ENCODE data around the gene KLHL18. TPM values are rescaled to one million over a fixed set of nuclear protein-coding genes. Genes with fewer than 3 reads are reported as not detected.
"Not testable (repeated sequence)": the region's sequence is repeated elsewhere in the genome, so short reads cannot be mapped to it uniquely, and the experiment has no call there.

The KLHL18 gene
- polyA plus RNA-seq, 10 donors, result 12.2 to 16.8 (median 14.2) TPM

GRCh38 chr3:47267490-47267824 is 15.3 kb upstream of the KLHL18 start:
- no peak for DNase-seq

DNA sequence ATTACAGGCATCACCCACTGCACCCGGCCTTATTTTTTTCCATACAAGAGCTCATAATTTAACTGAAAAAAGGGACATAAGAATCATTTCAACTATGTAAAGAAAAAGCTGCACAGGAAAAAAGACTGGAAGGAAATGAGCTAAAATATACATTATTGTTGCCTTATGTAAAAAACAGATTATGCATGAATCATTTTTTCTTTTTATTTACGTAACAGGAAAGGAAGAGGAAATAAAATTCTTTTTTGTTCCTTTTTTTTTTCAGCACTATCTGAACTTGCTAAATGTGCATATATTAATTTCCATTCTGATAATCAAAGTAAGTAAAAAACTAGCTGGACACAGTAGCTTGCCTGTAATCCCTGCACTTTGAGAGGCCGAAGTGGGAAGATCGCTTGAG is 12.2 kb upstream of the KLHL18 start:
- DNase-seq, result no peak

GRCh38 chr3:47273564-47273963 is 9.2 kb upstream of the KLHL18 start:
- no peak for DNase-seq

GRCh38 chr3:47274652-47275051 is 8.1 kb upstream of the KLHL18 start:
- no peak for DNase-seq

DNA sequence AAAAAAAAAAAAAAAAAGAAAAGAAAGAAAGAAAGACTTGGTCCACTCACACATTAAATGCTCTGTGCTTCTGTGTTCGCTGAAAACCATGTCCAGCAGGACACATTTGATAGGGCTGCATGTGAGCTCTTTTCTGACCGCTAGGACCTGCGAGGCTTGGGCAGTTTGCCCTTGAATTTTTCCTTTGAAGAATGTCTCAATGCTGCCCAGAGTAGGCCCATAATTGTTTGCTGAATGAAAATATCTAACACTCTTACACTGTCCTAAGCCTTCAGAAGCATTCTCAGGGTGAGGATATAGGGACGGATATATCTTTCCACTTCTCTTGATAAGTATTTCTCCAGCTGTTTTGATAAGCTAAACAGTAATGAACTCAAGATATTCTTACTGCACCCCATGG is 6.2 kb upstream of the KLHL18 start:
- DNase-seq, result no peak

DNA sequence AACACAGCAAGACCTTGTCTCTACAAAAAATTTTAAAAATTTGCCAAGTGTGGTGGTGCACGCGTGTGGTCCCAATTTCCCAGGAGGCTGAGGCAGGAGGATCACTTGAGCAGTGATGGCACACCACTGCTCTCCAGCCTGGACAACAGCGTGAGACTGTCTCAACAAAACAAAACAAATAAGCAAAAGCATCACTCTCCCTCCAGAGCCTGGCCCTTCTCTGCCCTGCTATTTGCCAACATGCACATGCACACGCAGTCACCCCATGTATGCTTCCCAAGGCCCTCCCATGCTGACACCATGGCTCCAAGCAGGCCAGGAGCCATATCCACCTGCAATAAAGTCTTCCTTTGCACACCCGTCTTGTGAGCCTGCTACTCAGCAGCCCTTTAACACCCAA is 2.2 kb upstream of the KLHL18 start:
- DNase-seq, result no peak

GRCh38 chr3:47283193-47283537 is 421 bp downstream of the KLHL18 start:
- DNase-seq, result peak in 1 of 3 donors; percentile 12

- DNase-seq, result peak in 1 of 3 donors; percentile 26
Observed at GRCh38 chr3:47283591-47284364, 1.0 kb downstream of the KLHL18 start.

GRCh38 chr3:47288966-47289910 is 6.5 kb downstream of the KLHL18 start:
- no peak for DNase-seq

DNA sequence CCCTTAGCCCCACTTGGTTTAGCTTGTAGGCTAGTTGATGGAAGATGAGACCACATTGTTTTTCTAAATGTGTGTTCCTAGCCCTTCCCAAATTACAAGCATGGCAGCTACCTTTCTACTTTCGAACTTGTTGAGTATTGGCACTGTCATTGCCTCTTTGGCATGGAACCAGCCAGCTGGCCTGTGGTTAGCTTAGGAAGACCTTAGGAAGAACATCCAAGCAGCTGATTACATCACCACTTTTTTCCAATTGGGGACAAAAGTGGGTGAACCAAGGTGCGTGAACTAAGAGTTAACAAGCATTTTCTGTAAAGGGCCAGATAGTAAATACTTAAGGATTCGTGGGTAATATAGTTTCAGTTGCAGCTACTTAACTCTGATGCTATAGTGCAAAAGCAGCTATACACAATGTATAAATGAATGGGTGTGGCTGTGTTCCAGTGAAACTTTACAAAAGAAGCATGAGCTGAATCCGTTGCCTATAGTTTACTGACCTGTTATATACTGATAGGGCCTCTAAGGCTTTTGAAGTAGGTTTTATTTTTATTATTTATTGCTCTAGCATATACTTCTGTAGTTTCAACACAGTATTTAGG is 8.5 kb downstream of the KLHL18 start:
- DNase-seq, result no peak

GRCh38 chr3:47291754-47292420 is 9.1 kb downstream of the KLHL18 start:
- DNase-seq, result not testable (repeated sequence)

DNA sequence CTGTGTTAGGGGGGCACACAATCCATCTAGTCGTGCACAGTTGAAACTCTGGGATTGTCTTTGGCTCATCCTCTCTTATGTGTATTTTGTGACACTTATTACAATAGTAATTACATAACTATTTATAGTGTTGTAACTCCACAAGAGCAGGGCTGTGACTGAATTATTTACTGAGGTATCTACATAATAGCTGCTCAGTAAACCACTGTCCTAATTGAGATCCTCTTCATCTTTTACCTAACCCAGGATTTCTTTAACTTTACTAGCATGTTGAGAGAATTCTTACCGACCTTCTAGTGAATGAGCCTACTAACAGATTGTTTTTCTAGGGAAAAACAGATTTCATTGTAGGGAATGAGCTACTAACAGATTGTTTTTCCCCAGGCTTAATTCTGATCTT is 11.1 kb downstream of the KLHL18 start:
- DNase-seq, result no peak

DNA sequence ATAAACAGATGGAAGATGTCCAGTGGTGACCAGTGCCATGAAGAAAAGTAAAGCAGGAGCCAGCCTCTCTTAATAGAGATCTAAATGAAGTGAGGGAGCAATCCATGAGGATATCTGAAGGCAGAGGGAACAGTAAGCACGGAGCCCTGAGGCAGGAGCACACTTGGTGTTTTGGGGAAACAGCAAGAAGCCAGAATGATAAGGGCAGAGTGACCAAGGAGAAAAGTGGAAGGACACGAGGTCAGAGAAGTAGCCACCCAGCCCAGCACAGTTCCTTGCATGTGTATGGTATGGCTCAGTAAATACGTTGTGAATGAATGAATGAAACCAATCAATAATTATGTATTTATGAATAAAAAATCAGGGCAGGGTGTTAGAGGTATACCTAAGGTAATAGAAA is 11.6 kb downstream of the KLHL18 start:
- no peak for DNase-seq

GRCh38 chr3:47295322-47295721 is 12.6 kb downstream of the KLHL18 start:
- DNase-seq, result peak in 1 of 3 donors; percentile 50

- DNase-seq, result no peak
Observed at GRCh38 chr3:47295976-47296375, 13.2 kb downstream of the KLHL18 start.

DNA sequence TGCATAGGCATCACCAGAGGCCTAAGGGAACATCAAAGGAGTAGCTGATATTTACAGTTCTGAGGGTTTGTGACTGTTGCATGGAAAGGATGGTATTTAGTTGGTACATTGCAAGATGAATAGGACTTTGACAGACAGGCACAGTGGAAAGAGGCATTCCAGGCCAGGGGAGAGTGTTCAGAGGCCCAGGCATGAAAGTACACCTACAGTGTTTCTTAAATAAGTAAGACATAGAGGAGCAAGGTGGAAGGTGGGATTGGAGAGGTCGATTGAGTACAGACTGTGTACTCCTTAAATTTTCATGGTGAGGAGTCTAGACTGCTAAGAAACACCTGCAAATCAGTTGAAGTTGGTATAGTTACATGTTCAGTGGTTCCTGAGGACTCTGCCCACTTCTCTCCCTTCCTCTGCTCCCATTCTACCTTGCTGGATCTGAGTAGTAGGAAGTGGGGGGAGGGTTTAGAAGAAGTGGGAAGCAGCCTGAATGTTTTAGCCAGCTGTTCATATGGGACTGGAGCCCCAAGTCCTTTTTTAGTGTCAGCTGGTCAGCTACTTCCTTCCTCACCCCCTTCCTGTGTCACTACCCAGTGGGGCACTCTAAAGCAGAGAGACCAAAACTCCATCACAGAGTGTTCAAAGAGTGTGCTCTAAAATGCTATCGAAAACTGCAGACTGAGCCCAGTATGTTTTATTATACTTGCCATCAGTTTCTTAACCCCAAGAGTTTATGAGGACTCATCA is 14.0 kb downstream of the KLHL18 start:
- DNase-seq, result no peak

DNA sequence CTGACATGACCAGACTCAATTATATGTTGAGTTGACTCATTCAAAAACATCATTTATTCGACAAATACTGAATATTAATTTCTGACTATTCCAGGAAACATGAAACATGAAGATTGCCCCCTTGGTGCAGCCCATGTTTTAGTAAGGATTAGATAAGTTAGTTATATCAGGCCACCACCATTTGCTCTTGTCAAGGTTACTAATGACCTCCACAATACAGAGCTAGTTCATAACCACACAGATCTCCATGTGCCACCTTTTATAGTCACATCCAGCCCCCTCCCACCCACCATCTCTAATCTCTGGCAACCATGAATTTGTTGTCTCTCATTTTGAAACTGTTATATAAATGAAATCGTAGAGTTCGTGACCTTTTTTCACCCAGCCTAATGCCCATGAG is 15.7 kb downstream of the KLHL18 start:
- no peak for DNase-seq

DNA sequence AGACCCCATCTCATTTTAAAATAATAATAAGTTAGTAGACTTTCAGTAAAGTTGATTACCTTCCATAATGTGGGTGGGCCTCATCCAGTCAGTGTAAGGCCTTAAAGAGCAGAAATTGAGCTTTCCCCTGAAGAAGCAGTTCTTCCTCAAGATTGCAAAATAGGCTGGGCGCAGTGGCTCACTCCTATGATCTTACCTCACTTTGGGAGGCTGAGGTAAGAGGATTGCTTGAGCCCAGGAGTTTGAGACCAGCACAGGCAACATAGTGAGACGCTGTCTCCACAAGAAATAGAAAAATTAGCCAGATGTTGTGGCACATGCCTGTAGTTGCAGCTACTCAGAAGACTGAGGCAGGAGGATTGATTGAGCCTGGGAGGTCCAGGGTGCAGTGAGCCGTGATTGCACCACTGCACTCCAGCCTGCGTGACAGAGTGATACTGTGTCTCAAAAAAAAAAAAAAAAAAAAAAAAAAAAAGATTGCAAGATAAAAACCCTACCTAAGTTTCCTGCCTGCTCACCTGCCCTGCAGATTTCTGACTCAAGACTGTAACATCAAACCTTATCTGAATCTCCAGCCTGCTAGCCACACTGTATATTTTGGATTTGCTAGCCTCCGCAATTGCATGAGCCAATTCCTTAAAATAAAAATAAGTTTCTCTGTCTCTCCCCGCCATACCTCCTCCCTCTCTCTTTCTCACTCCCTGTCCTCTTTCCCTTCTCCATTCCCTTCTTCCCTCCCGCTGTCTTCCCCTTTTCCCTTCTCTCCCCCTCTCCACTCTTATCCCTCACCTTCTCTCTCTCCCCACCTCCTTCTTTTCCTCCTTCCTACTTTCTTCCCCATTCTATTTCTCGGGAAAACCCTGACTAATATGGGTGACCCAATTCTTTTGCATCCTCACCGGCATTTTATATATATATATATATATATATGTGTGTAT is 16.9 kb downstream of the KLHL18 start:
- no peak for DNase-seq

- no peak for DNase-seq
Observed at GRCh38 chr3:47301456-47301855, 18.7 kb downstream of the KLHL18 start.

- DNase-seq, result no peak
Observed at GRCh38 chr3:47306022-47306421, 23.3 kb downstream of the KLHL18 start.
